HG03103 (cell line): ENCODE results near the gene HOPX.
"Not testable (repeated sequence)": the region's sequence is repeated elsewhere in the genome, so short reads cannot be mapped to it uniquely, and the experiment has no call there.

Experiments used
- ATAC-seq: cut with Tn5 transposase; IDR thresholded peaks from one replicate; pipeline ENCODE4 v1.9.1; 2021; ENCODE audit warnings: low read depth; ENCODE audit not compliant: unreplicated experiment

HOPX gene

DNA sequence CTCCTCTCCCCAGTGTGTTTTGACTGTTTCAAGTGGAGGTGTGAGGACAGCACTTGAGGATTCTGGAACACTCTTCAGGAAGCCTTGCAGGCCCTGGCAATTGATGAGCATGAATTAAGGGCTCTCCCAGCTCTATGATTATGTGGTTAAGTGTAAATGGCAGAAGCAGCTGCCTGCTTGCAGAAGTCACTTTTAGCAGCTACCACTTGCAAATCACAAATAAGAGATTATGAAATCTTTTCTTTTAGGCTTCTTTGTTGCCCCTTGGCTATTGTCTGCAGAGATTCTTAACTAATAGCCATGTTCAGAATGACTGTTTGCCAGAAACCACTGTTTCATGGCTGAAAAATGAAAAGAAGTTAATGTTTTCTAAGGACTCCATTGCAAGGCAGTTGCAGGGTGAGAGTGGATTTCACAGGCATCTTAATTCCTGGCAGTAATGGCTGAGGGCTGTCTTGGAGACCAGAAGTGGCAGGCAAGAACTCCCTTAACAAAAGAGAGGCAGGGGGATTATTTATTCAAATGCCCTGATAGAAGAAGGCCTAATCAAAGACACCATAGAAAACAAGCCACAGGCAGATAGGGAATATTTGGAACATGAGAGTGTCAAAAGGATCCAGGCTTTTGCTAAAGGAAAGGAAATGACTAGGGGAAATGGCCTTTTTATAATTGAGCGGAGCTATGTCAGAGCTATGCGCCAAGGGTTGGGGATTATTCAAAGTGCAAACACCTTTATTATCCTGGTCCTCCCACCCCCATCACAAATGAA, 8.3 kb upstream of the HOPX start:
- no peak for ATAC-seq

DNA sequence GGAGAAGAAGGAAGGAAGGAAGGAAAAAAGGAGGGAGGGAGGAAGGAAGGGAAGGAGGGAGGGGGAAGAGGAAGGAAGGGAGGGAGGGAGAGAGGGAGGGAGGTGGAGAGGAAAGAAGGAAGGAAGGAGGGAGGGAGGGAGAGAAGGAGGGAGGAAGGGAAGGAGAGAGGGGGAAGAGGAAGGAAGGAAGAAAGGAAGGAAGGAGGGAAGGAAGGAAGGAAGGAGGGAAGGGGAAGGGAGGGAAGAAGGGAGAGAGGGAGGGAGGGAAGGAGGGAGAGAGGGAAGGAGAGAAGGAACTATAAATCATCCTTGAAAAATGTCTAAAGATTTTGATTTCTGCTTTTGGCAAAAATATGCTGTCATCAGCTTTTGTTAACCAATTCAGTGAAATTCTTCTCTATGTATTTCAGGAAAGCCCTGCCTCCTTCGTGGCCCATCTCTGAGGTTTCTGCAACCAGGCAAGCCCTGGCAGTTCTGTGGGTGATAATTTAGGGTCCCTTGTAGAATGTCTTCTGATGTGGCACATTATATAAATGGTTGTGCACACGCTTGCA, 7.1 kb upstream of the HOPX start:
- no peak for ATAC-seq

DNA sequence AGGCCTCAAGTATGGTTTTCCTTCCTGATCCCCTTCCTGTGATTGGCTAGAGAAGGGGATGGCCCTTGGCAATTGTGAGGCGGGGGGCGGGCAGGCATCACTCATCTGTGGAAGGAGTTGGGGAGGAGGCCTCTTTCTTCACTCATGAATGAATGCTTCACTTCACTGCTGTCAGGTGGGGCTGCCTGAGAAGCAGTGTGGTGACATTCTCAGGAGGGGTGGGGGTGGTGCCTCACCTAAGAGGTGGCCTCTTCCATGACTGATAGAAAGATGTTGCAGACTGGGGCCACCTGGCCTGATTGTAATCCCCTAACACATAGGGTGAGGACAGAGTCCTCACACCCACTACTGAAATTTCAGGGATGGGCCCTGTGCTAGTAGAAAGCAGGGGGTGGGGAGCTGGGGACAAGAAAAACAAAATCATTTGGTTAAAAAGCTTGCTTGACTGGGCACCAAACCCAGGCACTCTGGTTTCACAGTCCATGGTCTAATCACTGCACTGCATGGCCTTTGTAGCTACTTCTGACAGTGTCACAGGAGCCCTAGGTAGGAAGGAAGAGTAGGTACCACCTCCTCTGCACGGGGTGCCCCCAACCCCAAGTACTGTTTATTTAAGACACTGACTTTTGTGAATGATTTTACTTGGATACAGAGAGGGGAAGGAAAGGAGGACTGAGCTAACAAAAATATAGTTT, 5.6 kb upstream of the HOPX start:
- no peak for ATAC-seq

DNA sequence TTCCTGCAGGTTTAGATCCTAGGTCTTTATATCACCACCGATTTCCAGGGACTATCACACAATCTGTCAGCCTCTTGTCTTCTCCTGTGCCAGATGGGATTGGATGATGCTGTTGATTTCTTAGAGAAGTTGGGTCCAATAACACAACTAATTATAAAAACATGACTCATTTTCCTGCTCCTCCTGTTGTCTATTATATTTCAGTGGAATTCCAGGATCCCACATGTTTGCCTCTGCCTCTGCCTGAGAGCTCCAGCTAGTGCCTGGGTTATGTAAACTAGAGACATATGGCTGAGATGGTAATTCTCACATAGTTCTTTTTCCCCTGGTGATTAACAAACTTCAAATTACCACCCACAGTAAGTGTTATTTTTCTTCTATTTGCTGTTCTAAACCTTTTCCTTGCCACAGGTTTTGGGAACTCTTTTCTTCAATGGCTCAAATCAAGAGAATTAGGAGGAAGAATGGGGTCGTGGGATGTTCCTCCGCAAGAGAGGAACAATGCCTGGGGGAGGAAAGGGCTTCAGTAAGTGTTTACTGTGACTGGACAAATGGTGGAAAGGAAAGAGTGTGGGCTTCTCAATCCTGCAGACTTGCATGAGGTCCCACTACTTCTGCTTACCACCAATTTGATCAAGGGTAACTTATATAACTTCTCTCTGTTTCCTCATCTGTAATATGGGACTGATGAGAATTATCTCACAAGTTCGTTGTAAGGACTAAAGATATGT, 3.4 kb upstream of the HOPX start:
- ATAC-seq = no peak

DNA sequence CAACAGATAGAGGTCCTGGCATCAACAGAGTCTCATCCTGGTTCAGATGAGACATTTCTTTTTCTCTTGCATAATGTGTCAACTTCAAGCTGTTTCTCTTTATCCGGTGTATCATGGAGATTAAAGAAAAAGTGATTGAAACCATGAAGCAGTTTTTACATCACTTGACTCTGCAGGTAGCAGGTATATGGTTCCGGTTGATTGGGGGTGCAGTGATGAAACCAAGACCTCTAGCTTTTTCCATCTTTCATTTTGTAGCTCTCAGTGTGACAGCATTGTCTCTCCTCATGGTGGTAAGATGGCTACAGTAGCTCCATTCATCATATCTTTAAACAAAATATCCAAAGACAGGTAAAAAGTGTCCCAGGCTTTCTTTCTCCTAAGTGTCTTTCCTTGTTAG, 2.4 kb upstream of the HOPX start:
- no peak for ATAC-seq

DNA sequence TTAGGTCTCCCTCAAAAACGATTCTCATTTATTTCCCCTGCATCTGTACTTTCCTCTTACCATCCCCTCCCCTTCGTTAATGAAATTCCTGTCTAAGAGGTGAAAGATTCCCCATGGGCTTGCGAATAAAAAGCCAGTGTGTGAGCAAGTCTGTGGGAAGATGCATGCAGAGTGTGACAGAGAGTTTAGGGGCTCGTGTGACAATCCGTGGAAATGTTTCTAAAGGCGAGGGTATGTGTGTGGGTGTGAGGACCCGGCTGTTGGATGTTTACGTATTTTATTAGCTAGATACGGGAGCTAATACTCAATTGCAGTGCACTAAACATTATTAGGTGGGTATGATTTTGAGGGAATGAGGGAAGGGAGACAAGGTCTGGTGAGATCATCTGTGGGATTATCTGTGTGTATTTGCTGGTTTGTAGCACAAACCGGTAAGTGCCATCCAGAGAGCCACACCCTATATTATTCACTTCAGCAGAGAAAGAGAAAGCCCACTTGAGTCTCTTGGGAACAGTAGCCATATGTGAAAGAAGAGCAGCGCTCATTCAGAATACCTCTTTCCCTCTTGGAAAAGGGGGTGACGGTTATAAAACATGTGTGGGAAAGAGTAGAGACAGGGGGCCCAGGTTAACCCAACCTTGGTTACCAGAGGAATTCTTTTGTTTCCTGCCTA, 893 bp upstream of the HOPX start:
- no peak for ATAC-seq

DNA sequence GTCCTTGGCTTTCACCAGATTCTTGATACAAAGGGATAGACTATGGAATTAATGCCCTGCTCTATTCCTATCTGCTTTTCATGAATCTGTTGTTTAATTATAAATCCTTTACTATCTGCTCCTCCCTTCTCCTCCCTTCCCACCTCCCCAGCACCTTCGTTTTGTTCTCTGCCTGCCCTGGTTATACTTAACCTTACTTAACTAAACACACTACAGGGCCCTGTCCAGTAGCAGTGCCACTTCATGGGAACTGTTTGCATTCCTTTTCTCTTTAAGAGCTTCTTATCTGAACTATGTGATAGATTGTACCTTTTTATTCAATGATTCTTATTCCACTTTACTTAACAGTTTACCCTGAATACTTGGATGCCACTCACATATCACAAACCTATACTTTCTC, 830 bp downstream of the HOPX start:
- no peak for ATAC-seq

DNA sequence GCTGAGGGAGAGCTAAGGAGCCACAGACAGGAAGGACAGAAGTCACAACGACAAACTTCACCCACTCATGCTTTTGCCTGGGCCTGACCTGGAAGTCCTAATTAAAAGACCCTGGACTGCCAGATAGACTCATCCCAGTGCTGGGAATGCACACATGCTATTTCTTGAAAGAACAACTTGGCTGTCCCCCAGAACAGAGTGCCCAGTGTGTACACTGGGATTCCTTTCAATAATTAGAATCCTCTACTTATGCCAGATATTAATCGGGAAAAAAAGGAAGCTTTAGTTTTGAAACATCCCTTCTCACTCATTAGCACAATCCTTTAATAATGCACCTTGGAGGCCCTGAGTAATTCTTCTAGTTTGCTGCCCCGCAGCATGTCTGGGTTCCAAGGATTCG, 3.4 kb downstream of the HOPX start:
- no peak for ATAC-seq

DNA sequence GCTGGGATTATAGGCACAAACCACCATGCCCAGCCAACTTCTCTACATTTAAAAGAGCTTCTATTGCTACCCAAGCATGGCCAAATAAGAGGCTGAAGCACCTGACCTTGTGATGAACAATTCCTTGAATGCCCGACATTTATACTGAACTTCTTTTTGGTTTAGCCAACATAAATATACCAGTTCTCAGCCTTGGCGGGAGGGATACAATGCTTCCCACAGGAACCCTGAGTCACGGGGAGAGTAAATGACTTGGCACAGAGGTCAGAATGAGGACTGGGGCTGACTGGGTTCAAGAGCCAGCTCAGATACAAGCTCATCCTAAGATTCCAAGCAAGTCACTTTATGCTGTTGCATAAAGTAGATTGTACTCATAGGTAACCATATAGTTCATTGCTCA, 6.1 kb downstream of the HOPX start:
- no peak for ATAC-seq

DNA sequence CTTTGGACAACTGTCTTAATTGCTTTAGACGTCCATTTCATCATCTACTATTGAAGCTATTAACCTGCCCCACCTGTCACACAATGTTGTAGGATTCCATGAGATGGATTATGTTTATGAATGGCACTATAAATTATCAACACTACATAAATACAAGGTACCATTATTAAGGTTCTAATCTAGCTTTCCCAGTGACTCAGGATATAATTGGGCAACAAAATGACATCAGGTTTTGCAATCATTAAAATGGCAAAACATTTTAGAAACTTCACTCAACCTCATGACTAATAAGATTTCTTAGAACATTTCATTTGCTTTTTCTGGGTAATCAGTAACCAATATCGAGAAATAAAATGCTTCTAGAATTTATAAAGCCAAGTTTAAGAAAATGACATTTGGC, 9.2 kb downstream of the HOPX start:
- ATAC-seq = no peak

DNA sequence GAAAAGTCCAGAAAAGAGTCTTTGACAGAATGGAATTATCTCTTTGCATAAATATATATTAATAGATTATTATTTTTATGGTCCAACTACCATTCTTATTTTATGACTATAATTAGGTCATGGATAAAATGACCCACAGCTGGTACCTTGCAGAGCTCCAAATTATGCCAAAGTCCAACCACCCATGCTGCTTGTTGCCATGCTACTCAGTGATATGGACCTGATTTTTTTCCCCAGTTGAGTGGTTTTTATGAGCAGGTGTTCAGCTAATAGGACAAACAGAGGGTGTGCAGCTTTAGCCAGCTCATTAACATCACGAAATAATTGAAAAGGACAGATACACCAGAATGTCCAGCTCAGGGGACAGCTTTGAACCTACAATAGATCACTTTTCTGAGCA, 9.7 kb downstream of the HOPX start:
- no peak for ATAC-seq

DNA sequence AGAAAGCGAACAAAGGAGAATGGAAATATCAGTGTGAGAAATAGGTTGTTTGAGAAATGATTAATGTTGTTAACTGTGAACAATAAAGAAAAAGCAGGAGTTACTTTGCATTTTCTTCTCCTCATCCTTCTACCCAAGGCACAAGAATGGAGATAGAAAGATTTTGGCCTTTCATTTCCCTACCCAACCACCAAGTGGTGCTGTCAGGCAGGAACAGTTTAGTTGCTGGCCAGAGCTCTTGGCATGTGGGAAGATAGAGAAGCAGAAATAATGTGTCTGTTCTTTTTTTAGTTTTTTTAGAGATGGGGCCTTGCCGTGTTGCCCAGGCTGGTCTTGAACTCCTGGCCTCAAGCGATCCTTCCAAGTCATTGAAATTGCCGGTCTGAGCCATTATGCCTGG, 12.8 kb downstream of the HOPX start:
- no peak for ATAC-seq

DNA sequence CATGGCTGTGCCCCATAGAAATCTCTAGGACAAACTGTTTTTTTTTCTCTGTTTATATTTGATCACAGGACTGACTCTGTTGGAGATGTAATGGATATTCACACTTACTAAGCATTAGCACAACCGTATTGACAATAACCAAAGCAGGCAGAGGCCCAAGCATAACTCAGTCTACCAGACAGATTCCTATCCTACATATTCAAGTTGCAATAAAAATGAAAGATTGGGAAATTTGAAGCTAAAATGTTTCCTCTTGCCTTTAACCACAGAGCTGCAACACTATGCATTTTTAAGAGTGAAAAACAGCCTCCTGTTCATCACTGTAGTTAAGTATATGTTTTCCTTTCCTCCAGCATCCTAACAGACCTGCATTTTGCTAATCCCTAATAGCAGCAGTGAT, 13.7 kb downstream of the HOPX start:
- not testable (repeated sequence) for ATAC-seq

DNA sequence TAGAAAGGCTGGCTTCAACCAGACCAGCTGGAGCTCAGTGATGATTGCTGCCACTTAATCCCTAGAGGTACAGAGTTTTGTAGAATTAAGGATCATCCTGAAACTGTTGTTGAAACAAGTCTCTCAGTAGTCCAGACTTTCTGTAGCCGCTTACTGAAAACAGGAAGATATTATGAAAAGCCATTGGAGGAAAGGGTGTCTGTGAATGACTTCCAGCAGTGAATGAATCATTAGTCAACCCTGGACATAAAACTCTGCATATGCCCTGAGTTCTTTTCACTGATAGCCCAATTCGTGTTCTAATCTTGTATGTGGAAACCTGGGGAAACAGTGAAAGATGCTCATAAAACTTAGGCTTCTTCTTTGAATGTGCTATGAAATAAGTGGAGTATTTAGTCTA, 14.8 kb downstream of the HOPX start:
- no peak for ATAC-seq

DNA sequence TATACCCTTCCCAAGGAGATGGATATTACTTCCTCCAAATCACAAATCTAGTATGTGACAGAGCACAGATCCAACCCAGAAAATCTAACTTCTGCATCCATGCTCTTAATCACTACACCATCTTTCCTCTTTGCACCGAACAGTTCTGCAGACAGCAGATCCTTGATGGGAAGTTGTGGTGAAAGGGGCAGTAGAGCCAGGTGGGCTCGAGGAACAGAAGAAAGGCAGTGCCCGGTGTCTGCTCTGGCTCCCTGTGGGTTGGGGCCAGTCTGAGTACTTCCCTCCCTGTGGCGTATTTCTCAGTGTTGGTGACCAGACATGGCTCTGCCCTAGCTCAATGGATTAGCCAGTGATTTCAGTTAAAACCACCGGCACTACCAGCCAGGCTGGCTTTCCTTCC, 15.3 kb downstream of the HOPX start:
- no peak for ATAC-seq

DNA sequence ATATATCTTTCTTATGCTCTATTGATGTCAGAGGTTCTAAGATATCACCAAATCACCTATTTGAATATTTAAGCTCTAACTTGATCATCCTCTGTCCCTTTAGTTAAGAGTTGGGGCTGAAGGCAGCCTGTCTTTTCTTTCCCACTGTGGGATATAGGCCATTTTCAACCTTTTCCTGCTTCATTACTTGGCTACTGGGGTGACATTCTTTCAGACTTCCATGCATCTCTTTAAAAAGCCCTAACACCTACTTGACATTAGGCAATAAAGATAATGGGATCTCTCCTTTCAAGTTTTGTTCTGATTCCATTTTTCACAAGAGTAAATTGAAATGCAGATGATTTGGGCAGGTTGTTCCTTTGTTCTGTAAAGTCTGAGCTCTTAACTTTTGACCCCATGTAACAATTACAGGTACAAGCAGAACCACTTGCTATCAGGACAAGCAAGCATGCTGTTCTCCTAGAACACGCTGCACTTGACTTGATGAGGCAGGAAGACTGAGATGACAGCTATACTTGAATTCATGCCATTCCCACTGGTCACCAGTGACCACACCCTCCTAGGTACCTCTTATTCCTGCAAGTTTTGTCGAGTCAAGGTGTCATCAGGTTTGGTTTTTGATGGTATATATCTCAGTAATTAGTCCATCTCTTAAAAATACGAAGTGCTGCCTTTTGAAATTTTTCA, 18.2 kb downstream of the HOPX start:
- ATAC-seq = no peak

DNA sequence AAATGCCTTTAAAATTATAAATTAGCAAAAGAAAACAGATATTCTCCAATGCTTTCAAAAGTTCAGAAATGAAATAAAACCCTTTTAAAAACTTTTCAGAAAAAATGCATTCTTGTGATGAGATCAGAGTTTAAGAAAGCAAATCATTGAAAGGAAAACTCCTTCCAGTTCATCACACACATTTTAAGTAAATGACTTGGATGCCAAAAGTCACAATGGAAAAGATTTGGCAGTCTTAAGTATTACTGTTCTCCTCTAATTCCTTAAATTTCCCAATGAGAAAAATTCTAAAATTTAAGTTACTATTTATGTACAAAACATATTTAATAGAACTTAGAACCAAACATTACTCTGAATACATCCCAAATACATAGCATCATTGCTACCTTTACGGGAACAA, 21.1 kb downstream of the HOPX start:
- ATAC-seq = no peak

DNA sequence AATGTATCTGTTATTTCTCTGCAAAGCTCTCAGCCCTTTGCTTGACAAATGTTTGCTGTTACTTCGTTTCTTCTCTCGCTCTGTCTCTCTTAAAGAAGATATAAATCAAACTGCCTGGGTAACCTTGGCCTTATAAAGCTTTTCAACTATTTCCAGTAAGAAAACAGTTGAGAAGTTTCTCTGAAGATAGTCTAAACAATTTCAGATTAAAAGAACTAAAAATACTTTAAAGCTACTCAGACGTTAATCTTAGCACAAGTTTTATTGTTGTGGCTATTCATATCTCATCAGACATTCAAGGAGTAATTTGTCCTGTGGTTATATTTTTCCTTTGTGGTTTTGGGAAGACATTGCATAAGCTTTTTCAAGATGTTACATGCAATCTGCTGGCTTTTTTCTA, 22.6 kb downstream of the HOPX start:
- ATAC-seq = no peak

DNA sequence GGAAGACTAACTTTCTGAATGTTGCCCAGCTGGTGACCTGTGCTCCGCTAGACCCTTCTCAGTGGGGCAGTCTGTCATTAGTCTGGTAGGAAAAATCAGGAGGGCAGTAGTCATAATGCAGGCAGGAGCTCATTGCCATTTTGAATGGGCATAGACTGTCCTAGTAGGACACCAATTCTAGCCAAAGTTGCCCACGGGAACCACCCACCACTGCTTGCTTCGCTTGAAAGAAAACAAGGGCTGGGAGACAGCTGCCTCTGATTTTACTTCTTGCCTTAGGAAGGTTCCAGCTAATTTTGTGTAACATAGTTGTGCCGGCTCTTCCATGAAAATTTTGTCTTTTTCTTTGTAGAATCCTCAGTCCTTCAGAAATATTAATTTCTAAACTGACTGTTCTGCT, 23.3 kb downstream of the HOPX start:
- ATAC-seq = no peak

DNA sequence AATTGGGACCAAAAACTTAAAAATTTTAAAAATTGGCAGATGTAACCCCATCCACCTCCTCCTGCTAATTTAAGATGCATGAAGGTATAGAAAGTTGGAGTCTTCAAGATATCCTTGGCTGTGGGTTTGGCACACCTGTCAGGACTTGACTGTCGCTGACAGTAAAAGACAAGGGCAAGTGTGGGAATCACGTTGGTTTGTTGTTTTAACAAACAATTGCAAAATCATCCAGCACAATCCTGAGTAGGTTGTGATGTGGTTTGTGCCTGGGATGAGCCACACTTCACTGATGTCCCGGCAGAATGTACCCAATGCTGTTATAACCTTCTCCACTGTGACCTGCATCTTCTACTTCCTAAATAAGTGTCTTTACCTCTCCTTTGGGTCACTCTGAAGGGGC, 24.0 kb downstream of the HOPX start:
- no peak for ATAC-seq

DNA sequence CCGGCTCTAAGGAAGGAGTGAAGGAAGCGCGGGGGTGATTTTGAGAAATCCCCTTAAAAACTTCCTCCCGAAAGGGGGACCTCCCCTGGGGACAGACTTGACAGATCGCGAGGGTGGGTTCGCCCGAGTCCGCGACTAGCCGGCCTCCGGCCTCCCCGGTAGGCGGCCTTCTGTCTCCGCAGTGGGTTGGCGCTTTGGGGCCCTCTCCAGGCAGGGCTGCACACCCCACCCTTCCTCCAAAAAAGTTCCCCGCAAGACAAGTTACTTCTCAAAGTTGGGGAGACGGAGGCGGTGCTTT, 24.8 kb downstream of the HOPX start:
- no peak for ATAC-seq
